Parietal lobe (tissue), 1 donor: ENCODE measurements around the gene KPNA3. TPM values are rescaled to one million over a fixed set of nuclear protein-coding genes. Genes with fewer than 3 reads are reported as not detected.

ENCODE experiments used
- total RNA-seq: library from RNA; depleted of rRNA; stranded (reverse); fragments of >200 nt; gene quantifications from one replicate; pipeline ENCODE4 v1.2.3, GENCODE V29; 2014

KPNA3 gene, protein sequence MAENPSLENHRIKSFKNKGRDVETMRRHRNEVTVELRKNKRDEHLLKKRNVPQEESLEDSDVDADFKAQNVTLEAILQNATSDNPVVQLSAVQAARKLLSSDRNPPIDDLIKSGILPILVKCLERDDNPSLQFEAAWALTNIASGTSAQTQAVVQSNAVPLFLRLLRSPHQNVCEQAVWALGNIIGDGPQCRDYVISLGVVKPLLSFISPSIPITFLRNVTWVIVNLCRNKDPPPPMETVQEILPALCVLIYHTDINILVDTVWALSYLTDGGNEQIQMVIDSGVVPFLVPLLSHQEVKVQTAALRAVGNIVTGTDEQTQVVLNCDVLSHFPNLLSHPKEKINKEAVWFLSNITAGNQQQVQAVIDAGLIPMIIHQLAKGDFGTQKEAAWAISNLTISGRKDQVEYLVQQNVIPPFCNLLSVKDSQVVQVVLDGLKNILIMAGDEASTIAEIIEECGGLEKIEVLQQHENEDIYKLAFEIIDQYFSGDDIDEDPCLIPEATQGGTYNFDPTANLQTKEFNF
- total RNA-seq = 52.3 TPM

GRCh38 chr13:49792550-49793324 lies at the start of gene KPNA3:
Gene KPNA3, minus strand, starts transcription at chr13:49792682. Its CDS starts 176 bp downstream, at chr13:49792506.

GRCh38 chr13:49690995-49691784 lies 101.3 kb downstream of the KPNA3 start, which contains the start of gene EBPL:
Gene EBPL, minus strand, starts transcription at chr13:49691486. Its CDS starts 62 bp downstream, at chr13:49691424.

Other genes starting within 250 kb of the KPNA3 start
- 21.6 TPM for gene RCBTB1, start 207.1 kb downstream of the KPNA3 start, total RNA-seq
- not detected for gene ARL11, start 164.2 kb downstream of the KPNA3 start, total RNA-seq
- gene EBPL, start 101.2 kb downstream of the KPNA3 start, total RNA-seq = 31.3 TPM
- 10.3 TPM for gene SPRYD7, start 143.7 kb upstream of the KPNA3 start, total RNA-seq
- gene TRIM13, start 204.4 kb upstream of the KPNA3 start, total RNA-seq = 98.9 TPM
- 32.2 TPM for gene KCNRG, start 222.8 kb upstream of the KPNA3 start, total RNA-seq